ENCODE results near the gene ARMH2. TPM values are rescaled to one million over a fixed set of nuclear protein-coding genes. Genes with fewer than 3 reads are reported as not detected.
"Not testable (repeated sequence)": the region's sequence is repeated elsewhere in the genome, so short reads cannot be mapped to it uniquely, and the experiment has no call there.

The ARMH2 gene
- total RNA-seq, 1 donor from 2014 or later, result 0.61 TPM

DNA sequence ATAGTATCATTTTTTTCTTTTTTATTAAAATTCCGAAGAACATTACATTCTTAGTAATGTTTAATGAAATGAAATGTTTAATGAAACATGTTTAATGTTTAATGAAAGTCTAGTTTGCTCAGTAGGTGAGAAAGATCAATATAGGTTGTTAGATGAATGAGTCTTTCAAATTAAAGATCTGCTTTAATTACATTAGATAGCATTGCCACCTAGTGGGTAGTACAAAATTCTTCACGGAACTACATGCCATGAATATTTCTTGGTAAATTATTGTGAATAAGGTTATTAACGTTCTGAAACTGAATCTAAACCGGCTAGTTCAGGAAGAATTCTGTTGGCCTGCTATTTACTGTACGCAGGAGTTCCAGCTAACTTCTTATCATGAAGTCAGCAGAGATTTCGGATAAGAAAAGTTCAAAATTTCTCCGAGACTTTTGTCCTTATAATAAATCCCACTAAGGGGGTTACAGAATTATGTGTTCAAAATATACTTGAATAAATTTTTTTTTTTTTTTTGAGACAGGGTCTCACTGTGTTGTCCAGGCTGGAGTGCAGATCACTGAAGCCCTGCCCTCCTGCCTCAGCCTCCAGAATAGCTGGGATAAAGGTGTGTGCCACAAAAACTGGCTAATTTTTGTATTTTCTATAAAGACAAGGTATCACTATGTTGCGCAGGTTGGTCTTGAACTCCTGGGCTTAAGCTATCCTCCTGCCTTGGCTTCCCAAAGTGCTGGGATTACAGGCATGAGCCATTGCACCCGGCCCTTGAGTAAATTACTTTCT lies 31.8 kb downstream of the ARMH2 start:
- intact Hi-C loops (cut with micrococcal nuclease), result loop anchor here (1.0 to 2.0 kb wide), 2 partner anchors 48 to 186 kb away; partner anchors contain the start of gene C6orf62

DNA sequence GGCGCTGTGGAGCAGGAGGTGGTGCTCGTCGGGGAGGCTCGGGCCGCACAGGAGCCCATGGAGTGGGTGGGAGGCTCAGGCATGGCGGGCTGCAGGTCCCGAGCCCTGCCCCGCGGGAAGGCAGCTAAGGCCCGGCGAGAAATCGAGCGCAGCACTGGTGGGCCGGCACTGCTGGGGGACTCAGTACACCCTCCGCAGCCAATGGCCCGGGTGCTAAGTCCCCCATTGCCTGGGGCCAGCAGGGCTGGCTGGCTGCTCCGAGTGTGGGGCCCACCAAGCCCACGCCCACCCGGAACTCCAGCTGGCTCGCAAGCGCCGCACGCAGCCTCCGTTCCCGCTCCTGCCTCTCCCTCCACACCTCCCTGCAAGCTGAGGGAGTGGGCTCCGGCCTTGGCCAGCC lies 32.7 kb downstream of the ARMH2 start:
- intact Hi-C loops (cut with micrococcal nuclease), result loop anchor here (1.0 to 2.0 kb wide), 2 partner anchors 47 to 185 kb away; partner anchors contain the start of gene C6orf62

DNA sequence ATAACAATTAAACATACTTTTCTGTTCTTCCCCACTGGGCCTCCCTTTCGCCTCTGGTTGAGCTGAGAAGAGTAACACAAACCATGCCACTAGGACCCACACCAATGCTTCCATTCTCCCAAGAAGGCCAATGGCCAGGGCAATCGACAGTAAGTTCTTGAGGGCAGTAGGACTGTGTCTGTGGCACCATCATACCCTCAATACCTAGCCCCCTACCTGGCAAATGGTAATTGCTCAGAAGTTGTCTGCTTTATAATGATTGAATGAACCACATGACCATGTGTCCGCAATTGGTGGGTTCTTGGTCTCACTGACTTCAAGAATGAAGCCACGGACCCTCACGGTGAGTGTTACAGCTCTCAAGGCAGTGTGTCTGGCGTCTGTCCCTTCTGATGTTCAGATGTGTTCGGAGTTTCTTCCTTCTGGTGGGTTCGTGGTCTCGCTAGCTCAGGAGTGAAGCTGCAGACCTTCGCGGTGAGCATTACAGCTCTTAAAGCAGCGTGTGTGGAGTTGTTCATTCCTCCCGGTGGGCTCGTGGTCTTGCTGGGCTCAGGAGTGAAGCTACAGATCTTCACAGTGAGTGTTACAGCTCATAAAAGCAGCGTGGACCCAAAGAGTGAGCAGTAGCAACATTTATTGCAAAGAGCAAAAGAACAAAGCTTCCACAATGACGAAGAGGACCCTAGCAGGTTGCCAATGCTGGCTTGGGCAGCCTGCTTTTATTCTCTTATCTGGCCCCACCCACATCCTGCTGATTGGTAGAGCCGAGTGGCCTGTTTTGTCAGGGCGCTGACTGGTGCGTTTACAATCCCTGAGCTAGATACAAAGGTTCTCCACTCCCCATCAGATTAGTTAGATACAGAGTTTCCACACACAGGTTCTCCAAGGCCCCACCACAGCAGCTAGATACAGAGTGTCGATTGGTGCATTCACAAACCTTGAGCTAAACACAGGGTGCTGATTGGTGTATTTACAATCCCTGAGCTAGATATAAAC lies 33.6 kb downstream of the ARMH2 start:
- intact Hi-C loops (cut with micrococcal nuclease), result not testable (repeated sequence)

DNA sequence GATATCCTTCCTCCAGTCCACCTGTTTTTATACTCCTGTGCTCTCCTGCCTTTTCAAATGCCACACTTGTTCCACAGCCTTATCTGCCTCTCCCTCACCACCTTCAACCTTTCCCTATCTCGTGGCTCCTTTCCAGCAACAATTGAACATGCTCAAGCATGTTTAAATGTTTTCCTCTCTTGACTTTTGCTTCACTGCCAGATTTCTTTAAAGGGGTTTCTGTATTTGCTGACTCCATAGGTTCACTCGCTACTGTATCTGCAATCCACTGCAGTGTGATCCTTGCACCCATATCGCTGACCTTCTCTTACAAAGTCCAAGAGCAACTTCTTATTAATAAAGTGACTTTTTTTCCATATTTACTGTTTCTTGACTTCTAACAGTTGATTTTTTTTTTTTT lies 35.1 kb downstream of the ARMH2 start:
- intact Hi-C loops (cut with micrococcal nuclease), result no loop called here

DNA sequence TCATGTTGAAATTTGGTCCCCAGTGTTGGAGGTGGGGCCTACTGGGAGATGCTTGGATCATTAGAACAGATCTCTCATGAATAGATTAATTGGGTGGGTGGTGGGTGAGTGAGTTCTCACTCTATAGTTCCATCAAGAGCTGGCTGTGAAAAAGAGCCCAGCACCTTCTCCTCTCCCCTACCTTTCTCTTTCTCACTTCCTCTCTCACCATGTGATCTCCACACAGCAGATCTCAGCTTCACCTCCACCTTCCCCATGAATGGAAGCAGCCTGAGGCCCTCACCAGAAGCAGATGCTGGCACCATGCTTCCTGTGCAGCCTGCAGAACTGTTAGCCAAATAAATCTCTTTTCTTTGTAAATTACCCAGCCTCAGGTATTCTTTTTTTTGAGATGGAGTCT lies 36.9 kb downstream of the ARMH2 start:
- intact Hi-C loops (cut with micrococcal nuclease), result no loop called here

DNA sequence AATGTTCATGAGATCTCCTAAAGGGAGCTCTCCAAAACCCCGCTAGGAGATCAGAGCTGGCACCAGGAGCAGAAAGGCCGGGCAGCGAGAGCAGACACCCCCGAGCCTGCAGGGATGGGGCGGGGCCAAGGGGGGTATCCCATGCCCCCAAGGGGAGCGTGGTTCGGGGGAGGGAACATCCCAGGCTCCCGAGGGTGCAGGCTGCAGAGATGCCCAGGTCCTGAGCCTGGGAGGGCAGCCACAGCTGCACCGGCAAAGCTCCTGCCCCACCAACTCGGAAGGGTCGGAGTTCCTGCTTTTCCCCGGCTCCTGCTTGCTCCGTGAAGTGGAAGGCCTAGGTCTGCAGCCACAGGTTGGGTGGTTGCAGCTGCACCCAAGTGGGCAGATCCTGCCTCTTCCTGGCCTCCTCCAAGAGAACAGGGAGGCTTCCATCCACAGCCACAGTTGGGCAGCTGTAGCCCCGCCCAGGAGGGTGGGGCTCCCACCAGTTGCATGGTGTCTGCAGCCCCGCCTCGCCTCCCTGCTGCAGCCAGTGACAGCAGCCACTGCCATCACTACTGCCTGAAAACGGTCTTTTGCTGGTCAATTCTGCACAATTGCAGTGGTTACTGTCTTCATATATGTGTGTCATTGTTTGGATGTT lies 37.4 kb downstream of the ARMH2 start:
- intact Hi-C loops (cut with micrococcal nuclease), result no loop called here

DNA sequence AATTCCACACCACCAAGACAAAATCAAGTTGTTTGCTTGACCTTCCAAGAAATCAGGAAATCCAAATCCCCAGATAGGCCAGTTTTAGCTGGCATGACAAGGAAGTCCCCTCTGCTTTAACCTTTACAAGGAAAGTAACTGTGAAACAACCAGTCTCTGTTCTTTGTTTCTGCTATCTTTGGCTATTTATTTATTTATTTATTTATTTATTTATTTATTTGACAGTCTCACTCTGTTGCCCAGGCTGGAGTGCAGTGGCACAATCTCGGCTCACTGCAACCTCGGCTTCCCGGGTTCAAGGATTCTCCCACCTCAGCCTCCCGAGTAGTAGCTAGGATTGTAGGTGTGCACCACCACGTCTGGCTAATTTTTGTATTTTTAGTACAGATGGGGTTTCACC lies 38.5 kb downstream of the ARMH2 start:
- intact Hi-C loops (cut with micrococcal nuclease), result no loop called here

DNA sequence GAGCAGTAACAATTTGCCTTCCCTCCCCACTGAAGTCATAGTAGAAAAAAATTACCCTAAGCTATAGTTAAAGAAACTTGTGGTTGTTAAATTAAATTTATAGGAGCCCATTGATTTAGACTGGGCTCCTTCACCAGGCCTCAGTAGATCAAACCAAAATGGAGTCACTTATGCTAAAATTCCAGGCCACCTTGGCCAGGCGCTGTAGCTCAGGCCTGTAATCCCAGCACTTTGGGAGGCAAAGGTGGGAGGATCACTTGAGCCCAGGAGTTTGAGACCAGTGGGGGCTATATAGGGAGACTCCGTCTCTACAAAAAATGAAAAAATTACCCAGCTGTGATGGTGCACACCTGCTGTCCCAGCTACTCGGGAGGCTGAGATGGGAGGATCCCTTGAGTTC lies 39.0 kb downstream of the ARMH2 start:
- intact Hi-C loops (cut with micrococcal nuclease), result no loop called here

DNA sequence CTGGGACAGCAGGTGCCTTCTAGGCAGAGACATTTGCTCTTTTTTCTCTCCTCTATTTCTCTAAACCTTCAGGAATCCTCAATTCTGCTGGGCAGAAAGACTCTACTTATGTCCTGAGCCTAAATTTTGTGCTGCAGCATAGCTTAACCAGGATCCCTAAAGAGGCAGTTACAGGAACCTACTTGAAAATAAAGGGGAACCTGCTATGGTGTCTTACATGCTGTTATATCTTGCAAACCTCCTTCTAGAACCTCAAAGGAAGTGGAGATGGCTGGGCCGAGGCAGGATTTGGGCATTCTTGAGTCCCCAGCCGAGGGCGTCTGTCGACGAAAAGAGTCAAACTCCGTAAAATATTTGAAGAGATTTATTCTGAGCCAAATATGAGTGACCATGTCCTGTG lies 41.1 kb downstream of the ARMH2 start:
- intact Hi-C loops (cut with micrococcal nuclease), result no loop called here

DNA sequence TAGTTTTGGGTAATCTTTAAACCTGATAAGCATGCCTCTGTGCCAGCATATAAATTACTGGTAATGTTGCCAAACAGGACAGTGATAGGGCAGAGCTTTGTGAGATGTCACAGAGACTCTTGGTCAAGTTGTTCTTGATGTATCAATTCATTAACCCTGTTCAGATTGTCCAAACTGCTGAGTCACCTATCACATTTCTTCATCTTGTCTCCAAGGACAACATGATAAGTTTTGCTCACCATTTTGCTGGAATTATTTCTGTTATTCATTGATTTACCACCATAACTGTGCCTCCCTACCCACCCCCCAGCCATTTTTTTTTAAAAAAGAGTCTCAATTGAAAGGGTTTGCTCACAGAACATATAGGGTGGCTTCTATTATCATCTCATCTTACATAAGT lies 43.4 kb downstream of the ARMH2 start:
- intact Hi-C loops (cut with micrococcal nuclease), result no loop called here

DNA sequence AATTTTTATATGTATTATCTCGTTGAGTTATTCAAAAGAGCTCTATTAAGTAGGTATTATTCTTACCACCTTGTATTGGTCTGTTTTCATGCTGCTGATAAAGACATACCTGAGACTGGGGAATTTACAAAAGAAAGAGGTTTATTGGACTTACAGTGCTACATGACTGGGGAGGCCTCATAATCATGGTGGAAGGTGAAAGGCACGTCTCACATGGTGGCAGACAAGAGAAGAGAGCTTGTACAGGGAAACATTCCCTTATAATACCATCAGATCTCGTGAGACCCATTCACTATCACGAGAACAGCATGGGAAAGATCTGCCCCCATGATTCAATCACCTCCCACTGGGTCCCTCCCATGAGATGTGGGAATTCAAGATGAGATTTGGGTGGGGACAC lies 44.3 kb downstream of the ARMH2 start:
- intact Hi-C loops (cut with micrococcal nuclease), result not testable (repeated sequence)

DNA sequence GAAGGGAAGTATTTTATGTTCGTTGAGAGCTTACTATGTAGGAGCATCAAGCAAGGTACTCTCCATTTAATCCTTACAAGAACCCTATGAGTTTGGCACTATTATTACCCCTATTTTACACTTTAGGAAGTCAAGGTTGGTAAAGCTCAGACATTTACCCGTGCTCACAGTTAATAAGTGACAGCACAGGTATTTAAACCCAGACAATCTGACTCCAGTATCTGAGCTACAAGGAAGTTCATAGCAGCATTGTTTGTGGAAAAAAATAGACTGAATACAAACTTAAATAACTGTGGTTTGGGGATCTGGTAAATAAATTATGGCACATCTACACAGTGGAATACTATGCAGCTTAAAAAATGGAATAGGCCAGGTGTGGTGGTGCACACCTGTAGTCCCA lies 45.2 kb downstream of the ARMH2 start:
- intact Hi-C loops (cut with micrococcal nuclease), result no loop called here

DNA sequence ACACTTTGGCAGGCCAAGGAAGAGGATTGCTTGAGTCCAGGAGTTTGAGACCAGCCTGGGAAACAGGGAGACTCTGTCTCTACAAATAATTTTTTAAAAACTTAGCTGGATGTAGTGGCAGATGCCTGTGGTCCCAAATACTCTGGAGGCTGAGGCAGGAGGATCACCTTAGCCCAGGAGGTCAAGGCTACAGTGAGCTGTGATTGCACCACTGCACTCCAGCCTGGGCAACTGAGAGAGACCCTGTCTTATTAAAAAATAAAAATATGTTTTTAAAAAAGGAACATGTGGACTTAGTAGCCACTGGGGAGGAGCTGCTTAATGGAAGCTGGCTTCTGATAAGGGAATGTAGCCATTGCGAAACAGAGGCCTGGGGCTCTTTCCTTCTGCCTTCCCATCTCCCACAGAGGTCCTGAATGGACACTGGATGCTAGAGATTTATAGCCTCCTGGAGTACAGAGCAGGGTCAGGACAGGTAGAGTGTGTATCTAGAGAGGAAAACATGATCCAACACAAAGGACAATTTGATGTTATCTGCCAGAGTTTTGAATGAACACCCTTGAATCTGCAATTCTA lies 45.7 kb downstream of the ARMH2 start:
- intact Hi-C loops (cut with micrococcal nuclease), result no loop called here

DNA sequence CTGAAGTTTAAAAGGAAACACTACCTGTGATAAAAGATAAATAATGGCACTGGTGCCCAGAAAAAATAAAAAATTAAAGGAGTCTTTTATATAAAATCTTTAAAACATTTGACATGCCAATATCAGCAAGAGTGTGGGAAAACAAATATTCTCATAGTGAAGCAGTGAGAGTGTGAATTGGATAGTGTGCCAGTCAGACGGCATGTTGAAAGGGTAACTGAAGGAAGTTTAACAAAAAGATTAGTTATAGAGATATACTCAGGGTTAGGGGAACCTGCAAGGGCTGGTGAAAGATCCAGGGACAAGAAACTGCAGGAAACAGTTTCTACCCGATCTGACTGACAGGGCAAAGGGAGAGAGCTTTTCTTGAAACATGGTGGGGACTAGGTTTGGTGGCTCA lies 46.2 kb downstream of the ARMH2 start:
- intact Hi-C loops (cut with micrococcal nuclease), result no loop called here

DNA sequence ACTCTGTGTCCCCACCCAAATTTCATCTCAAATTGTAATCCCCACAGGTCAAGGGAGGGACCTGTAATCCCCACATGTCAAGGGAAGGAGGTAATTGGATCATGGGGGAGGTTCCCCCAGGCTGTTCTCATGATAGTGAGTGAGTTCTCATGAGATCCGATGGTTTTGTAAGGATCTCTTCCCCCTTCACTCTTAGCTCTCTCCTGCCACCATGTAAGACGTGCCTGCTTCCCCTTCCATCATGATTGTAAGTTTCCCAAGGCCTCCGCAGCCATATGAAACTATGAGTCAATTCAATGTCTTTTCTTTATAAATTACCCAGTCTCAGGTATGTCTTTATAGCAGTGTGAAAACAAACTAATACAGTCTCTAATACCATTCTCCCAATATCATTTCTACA lies 47.8 kb downstream of the ARMH2 start:
- intact Hi-C loops (cut with micrococcal nuclease), result not testable (repeated sequence)

DNA sequence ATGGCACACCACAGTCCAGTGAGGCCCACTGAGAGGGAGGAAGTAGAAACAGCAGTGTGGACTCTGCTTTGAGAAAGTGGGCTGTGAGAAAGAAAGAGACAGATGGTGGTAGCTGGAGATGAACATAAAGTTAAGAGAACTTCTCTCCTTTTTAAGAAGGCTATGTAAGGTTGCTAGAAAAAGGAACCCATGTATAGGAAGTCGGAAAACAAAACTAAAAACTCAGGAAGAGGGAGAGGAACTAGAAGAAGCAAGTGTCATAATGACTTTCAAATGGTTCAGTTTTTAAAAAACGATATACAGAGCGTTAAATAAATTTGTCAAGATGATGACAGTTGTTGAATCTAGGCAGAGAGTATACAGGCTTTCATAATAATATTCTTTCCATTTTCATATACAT lies 49.4 kb downstream of the ARMH2 start:
- intact Hi-C loops (cut with micrococcal nuclease), result no loop called here

Other genes starting within 250 kb of the ARMH2 start
- gene KIAA0319, start 152.7 kb downstream of the ARMH2 start, total RNA-seq, result 0.05 TPM in 1 of 2 replicates, not detected in the other
- gene TDP2, start 132.0 kb downstream of the ARMH2 start, total RNA-seq, result 43.4 and 46.5 TPM in 2 replicates
- 21.3 and 24.4 TPM in 2 replicates for gene ACOT13, start 131.8 kb downstream of the ARMH2 start, total RNA-seq
- gene C6orf62, start 79.8 kb downstream of the ARMH2 start, total RNA-seq, result 125 and 126 TPM in 2 replicates
- gene GMNN, start 24.0 kb downstream of the ARMH2 start, total RNA-seq, result 66.6 and 69.0 TPM in 2 replicates
- gene RIPOR2, start 137.0 kb upstream of the ARMH2 start, total RNA-seq, result 182 and 188 TPM in 2 replicates

Measured in T-helper 2 cell treated with Interferon-gamma antibody and Interleukin-4, amounts not matched to agents 100 ng/mL and 5 ng/mL, for 36 hours (primary cell).